GM18951 (cell line): ENCODE results near the gene CRYGC.
"Not testable (repeated sequence)": the region's sequence is repeated elsewhere in the genome, so short reads cannot be mapped to it uniquely, and the experiment has no call there.

ENCODE experiments used
- POLR2A ChIP-seq: IDR thresholded peaks from 4 replicates; pipeline ENCODE4 v1.6.1; 2011; ENCODE audit warnings: mild to moderate bottlenecking; ENCODE audit not compliant: insufficient read length, insufficient read depth; ENCODE audit errors: extremely low read depth
- in situ Hi-C: fragments of 300-500 bp; cut with MboI; formaldehyde crosslinking; loops from one replicate; pipeline ENCODE4 v1.12.0; 2022; ENCODE audit warnings: low sequenced_read_pairs, mixed read lengths, inconsistent platforms; ENCODE audit not compliant: unreplicated experiment

Gene CRYGC

GRCh38 chr2:208148803-208149202 is 19.2 kb upstream of the CRYGC start:
- no peak for TF ChIP-seq POLR2A
- in situ Hi-C loops: no loop called here

DNA sequence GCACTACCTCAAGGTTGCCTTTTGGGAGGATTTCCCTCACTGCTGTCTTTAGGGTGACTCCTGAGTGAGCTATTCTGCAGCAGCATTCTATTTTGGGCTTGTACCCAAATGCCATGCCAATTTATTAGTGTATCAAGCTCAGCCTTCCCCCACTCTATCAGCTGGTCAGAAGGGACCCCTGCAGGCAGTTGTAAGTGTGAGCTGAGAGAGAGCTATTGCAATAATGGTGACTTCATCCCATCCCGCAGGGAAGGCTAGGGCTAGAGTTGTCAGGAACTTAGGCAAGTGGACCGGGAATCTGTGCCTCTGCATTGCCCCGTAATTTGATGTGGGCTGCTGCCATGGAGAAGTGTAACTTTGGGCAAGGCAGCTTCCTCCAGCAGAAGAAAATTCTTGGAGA is 18.1 kb upstream of the CRYGC start:
- no peak for TF ChIP-seq POLR2A
- in situ Hi-C loops: no loop called here

DNA sequence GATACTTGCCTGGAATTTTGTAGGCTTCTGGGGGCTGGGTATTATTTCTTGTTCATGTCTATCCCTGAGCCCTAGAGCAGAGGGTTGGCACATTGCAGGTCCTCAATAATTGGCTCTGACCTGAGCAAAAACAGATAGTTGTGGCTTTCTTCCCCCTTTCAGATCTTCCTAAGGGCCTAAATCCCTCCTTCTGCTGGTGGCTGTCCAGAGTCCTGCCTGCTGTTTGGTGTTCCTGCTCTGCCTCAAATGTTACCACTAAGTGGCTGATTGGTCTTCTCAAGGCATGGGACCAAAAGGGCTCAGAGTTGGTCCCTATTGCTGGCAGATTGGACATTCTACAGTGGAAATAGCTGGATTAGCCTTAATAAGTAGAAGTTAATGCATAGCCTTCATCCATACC is 17.4 kb upstream of the CRYGC start:
- in situ Hi-C loops: no loop called here
- no peak for TF ChIP-seq POLR2A

GRCh38 chr2:208146006-208146405 is 16.4 kb upstream of the CRYGC start, which contains the start of gene CRYGB:
Gene CRYGB, minus strand, starts transcription at chr2:208146158. Its CDS starts 38 bp downstream, at chr2:208146120.
- no peak for TF ChIP-seq POLR2A
- in situ Hi-C loops: no loop called here

GRCh38 chr2:208142925-208143799 is 13.5 kb upstream of the CRYGC start:
- in situ Hi-C loops: no loop called here

GRCh38 chr2:208142240-208142924 is 12.8 kb upstream of the CRYGC start:
- in situ Hi-C loops: no loop called here
- no peak for TF ChIP-seq POLR2A

More at GRCh38 chr2:208142925-208143799, 13.5 kb upstream of the CRYGC start:
- no peak for TF ChIP-seq POLR2A

- no peak for TF ChIP-seq POLR2A
- in situ Hi-C loops: no loop called here
Measured at GRCh38 chr2:208139447-208139846, 9.8 kb upstream of the CRYGC start.

DNA sequence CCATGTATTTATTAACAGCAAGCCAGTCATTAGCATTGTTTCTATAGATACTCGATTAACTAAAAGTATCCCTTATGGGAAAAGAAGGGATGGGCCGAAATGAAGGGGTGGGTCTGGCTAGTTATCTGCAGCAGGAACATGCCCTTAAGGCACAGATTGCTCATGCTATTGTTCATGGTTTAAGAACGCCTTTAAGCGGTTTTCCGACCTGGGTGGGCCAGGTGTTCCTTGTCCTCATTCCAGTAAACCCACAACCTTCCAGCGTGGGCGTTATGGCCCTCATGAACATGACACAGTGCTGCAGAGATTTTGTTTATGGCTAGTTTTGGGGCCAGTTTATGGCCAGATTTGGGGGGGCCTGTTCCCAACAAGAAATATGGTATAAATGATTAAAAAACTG is 8.7 kb upstream of the CRYGC start:
- in situ Hi-C loops: not testable (repeated sequence)

DNA sequence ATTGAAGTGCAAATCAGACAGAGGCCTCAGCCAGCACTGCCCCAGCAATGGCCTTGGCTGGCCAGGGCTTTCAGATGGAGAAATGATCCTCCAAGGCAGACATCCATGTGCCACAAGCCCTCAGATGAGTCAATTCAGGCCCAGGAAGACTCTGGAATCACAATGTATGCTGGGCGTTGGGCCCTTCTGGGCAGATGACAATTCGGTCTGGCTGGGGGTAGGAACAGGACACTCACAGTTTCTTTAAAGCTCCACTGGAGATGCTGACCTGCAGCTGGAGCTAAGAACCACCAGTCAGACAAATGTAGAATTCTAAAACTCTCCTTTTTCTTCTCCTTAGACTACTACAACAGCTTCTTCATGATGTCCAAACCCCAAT is 7.1 kb upstream of the CRYGC start:
- in situ Hi-C loops: no loop called here

GRCh38 chr2:208135794-208136715 is 6.4 kb upstream of the CRYGC start:
- no peak for TF ChIP-seq POLR2A
- in situ Hi-C loops: no loop called here

More for the DNA sequence above, 7.1 kb upstream of the CRYGC start:
- no peak for TF ChIP-seq POLR2A

GRCh38 chr2:208134928-208135586 is 5.4 kb upstream of the CRYGC start:
- TF ChIP-seq POLR2A: no peak
- in situ Hi-C loops: no loop called here

DNA sequence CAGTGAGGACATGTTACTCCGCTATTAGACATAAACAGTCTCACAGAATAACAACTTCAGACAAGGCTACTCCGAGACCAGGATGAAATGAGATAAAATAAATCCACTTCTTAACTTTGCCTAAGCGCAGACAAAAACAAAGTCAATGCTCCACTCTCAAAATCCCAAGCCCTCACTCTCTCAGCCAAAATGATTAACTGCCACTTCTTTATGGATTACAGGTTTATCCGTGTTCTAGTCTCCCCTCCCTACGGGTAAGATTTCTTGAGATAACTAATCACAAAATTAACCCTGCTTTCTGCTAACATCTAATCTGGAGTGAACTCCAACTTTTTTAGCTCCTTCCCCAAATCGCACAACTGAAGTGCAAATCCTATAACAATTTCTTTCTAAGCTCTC is 1.1 kb upstream of the CRYGC start:
- TF ChIP-seq POLR2A: no peak

More for the DNA sequence above, 1.1 kb upstream of the CRYGC start:
- in situ Hi-C loops: no loop called here
